MCF 10A (cell line): Measurements from ENCODE around the gene UBE2D4. TPM values are rescaled to one million over a fixed set of nuclear protein-coding genes. Genes with fewer than 3 reads are reported as not detected.

Source experiments
- total RNA-seq: library from RNA; stranded (reverse); gene quantifications from 2 replicates; pipeline ENCODE4 v1.2.3, GENCODE V29; 2022

UBE2D4 gene
- total RNA-seq, 1 experiment from 2014 or later: 13.7 TPM

Other genes with a start within 250 kb of the UBE2D4 start
- 65.5 and 68.5 TPM in 2 replicates for gene COA1, start 196.9 kb upstream of the UBE2D4 start, total RNA-seq
- gene BLVRA, start 167.8 kb upstream of the UBE2D4 start, total RNA-seq: 41.2 and 46.0 TPM in 2 replicates
- 176 and 188 TPM in 2 replicates for gene MRPS24, start 56.9 kb upstream of the UBE2D4 start, total RNA-seq
- 37.2 and 51.1 TPM in 2 replicates for gene URGCP, start 19.8 kb upstream of the UBE2D4 start, total RNA-seq
- gene SPDYE1, start 71.5 kb downstream of the UBE2D4 start, total RNA-seq: not detected in 2 replicates
- 49.7 and 52.9 TPM in 2 replicates for gene DBNL, start 118.3 kb downstream of the UBE2D4 start, total RNA-seq
- not detected in 2 replicates for gene PGAM2, start 139.1 kb downstream of the UBE2D4 start, total RNA-seq
- gene POLM, start 156.1 kb downstream of the UBE2D4 start, total RNA-seq: 19.2 and 22.8 TPM in 2 replicates
- gene AEBP1, start 177.9 kb downstream of the UBE2D4 start, total RNA-seq: not detected in 2 replicates
- gene POLD2, start 197.1 kb downstream of the UBE2D4 start, total RNA-seq: 118 and 179 TPM in 2 replicates
- not detected in 2 replicates for gene MYL7, start 214.9 kb downstream of the UBE2D4 start, total RNA-seq